Adrenal gland (tissue), 5 donors: Measurements from ENCODE around the gene MSLN.

Experiments
- POLR2A ChIP-seq, 2 donors: fragments of 450-650 bp; IDR thresholded peaks; one replicate each; pipeline ENCODE4 v1.6.1; 2017; ENCODE audit warnings: antibody characterized with exemption in 2 of 2, mild to moderate bottlenecking in 2 of 2, moderate library complexity in 1 of 2
- TF ChIP-seq, protein P1 (sequence below), 6 experiments: fragments of 450-650 bp in 4 of 6; fragments of 200-600 bp in 2 of 6; sonication (generic) in 1 of 6; IDR thresholded peaks; 1 replicate in 5 of 6; 2 replicates in 1 of 6; pipeline versions ENCODE4 v1.5.1 to v1.8.0; 2016 to 2021; ENCODE audit warnings: antibody characterized with exemption in 6 of 6, mild to moderate bottlenecking in 2 of 6, moderate library complexity in 1 of 6
- donor health status: DM: no; HTN: no; CAD: no.

DNA sequence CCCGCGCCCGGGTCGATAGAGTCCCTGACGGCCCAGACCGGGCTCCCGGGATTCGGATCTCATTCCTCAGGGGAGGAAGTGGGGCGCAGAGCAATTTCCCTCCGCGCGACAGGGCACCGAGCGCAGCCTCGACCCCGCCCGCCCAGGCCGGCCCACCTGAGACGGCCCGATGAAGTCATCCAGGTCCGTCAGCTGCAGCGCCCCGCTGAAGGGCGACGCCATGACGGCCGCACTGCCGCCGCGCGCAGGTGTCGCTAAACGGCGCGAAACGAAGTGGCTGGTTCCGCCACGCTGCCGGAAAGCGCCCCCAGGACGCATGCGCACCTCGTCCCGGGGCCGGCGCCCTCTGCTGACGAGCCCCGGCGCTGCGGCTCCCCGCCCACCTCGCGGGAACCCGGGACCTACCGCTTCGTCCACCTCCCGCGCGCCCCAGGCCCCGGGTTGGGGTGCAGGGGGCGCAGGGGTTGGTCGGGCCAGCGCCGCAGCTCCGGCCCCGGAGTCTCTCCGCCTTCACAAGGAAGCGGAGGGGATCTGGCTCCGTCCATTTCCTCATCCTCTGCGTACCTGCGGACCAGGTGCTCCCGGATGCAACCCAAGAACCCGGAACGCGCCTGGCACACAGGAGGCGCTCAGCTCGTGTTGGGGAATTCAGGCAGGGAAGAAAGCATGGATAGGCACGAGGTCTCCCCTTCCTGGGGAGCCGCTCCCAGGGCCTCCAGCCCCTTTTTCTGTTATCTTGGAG lies 19.6 kb upstream of the MSLN start, which contains the start of gene CIAO3:
- TF ChIP-seq, protein P1, sequence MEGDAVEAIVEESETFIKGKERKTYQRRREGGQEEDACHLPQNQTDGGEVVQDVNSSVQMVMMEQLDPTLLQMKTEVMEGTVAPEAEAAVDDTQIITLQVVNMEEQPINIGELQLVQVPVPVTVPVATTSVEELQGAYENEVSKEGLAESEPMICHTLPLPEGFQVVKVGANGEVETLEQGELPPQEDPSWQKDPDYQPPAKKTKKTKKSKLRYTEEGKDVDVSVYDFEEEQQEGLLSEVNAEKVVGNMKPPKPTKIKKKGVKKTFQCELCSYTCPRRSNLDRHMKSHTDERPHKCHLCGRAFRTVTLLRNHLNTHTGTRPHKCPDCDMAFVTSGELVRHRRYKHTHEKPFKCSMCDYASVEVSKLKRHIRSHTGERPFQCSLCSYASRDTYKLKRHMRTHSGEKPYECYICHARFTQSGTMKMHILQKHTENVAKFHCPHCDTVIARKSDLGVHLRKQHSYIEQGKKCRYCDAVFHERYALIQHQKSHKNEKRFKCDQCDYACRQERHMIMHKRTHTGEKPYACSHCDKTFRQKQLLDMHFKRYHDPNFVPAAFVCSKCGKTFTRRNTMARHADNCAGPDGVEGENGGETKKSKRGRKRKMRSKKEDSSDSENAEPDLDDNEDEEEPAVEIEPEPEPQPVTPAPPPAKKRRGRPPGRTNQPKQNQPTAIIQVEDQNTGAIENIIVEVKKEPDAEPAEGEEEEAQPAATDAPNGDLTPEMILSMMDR (IDR thresholded peaks at IDR 0.05), result peak; percentile 43 to 96 (median 77)
- peak in 1 of 2 donors; percentile 63 for TF ChIP-seq POLR2A (IDR thresholded peaks at IDR 0.05)
